Thyroid gland (tissue), 4 donors: ENCODE measurements around the gene TNRC18. TPM values are rescaled to one million over a fixed set of nuclear protein-coding genes. Genes with fewer than 3 reads are reported as not detected.

Experiments used
- DNase-seq, 2 donors: peaks; one replicate each; pipeline ENCODE4 v3.0.0-alpha.2; 2019
- H3K27ac ChIP-seq, 3 donors: fragments of 200-600 bp; sonication (generic); 1 replicate in 2 of 3; 2 replicates in 1 of 3; pipeline ENCODE4 v1.5.1; 2016 to 2019; ENCODE audit warnings: mild to moderate bottlenecking in 1 of 3, moderate library complexity in 1 of 3
- H3K27me3 ChIP-seq: fragments of 200-600 bp; sonication (generic); one replicate; pipeline ENCODE4 v1.5.1; 2019
- H3K36me3 ChIP-seq, 2 donors: fragments of 200-600 bp; sonication (generic); one replicate each; pipeline ENCODE4 v1.5.1; 2016 to 2019
- H3K4me1 ChIP-seq, 2 donors: fragments of 200-600 bp; sonication (generic); one replicate each; pipeline ENCODE4 v1.5.1; 2017 to 2019
- H3K4me3 ChIP-seq, 3 donors: fragments of 200-600 bp; sonication (generic); replicated peaks in 1 of 3; 1 replicate in 2 of 3; 2 replicates in 1 of 3; pipeline ENCODE4 v1.5.1; 2016; ENCODE audit warnings: mild to moderate bottlenecking in 1 of 3
- H3K9me3 ChIP-seq: fragments of 200-600 bp; sonication (generic); one replicate; pipeline ENCODE4 v1.5.1; 2017
- CTCF ChIP-seq, 6 experiments: fragments of 200-600 bp in 3 of 6; fragments of 450-650 bp in 3 of 6; sonication (generic) in 3 of 6; IDR thresholded peaks; one replicate each; pipeline ENCODE4 v1.5.1; 2016 to 2019; ENCODE audit warnings: antibody characterized with exemption in 6 of 6, mild to moderate bottlenecking in 2 of 6, inconsistent platforms in 1 of 6, moderate library complexity in 1 of 6
- POLR2A ChIP-seq, 2 donors: fragments of 450-650 bp; IDR thresholded peaks; one replicate each; pipeline ENCODE4 v1.6.1; 2017; ENCODE audit warnings: antibody characterized with exemption in 2 of 2, mild to moderate bottlenecking in 2 of 2, moderate library complexity in 1 of 2
- WGBS, 2 donors: methylation state at CpG; one replicate each; pipeline ENCODE4 v1.1.5; 2017; 5-methylcytosine and 5-hydroxymethylcytosine counted together
- intact Hi-C: fragments of 100-400 bp; cut with DNase I; formaldehyde crosslinking; loops from one replicate; pipeline ENCODE4 v1.15.1; 2023
- total RNA-seq, 4 donors: library from RNA; depleted of rRNA; stranded (reverse); fragments of >200 nt; gene quantifications; one replicate each; pipeline ENCODE4 v1.2.3, GENCODE V29; 2016

The TNRC18 gene
- total RNA-seq, 4 donors from 2014 or later: 47.0 to 173 (median 94.8) TPM

- Histone ChIP-seq H3K27ac (peak overlapping the region; percentile 10 to 84 (median 63)), H3K4me1 (peaks cover 29 to 35% of the 10 kb centered on the region in 2 donors), H3K27me3 (no peaks in the 10 kb centered on the region), H3K9me3 (no peaks in the 10 kb centered on the region), H3K36me3 (peaks cover 46 to 49% of the 10 kb centered on the region in 2 donors), H3K4me3 (no peak overlapping the region)
- TF ChIP-seq POLR2A (IDR thresholded peaks at IDR 0.05) (no peak), CTCF (IDR thresholded peaks at IDR 0.05) (no peak)
- WGBS, 2 donors: 73 to 84% methylated on average over 9 of the region's 9 CpGs
- intact Hi-C loops: no loop called here
- peak in 1 of 2 donors; percentile 17 for DNase-seq
These were observed 64.3 kb downstream of the TNRC18 start for GRCh38 chr7:5359344-5359743.

GRCh38 chr7:5357951-5358350, 65.7 kb downstream of the TNRC18 start:
- peak; percentile 80 to 84 for DNase-seq
- Histone ChIP-seq H3K4me3 (no peak overlapping the region), H3K4me1 (peaks cover 29 to 37% of the 10 kb centered on the region in 2 donors), H3K36me3 (peaks cover 46 to 48% of the 10 kb centered on the region in 2 donors), H3K9me3 (no peaks in the 10 kb centered on the region), H3K27ac (peak overlapping the region; percentile 61 to 84 (median 77)), H3K27me3 (no peaks in the 10 kb centered on the region)
- TF ChIP-seq POLR2A (IDR thresholded peaks at IDR 0.05): no peak
- TF ChIP-seq CTCF (IDR thresholded peaks at IDR 0.05): no peak
- 33 to 41% methylated on average over 10 of the region's 10 CpGs for WGBS, 2 donors
- intact Hi-C loops: no loop called here

- DNase-seq: no peak
- H3K27ac ChIP-seq: no peak overlapping the region
- no peak overlapping the region for H3K4me3 ChIP-seq
- no peaks in the 10 kb centered on the region for H3K9me3 ChIP-seq
- no peaks in the 10 kb centered on the region for H3K27me3 ChIP-seq
- peaks cover 29 to 37% of the 10 kb centered on the region in 2 donors for H3K4me1 ChIP-seq
- H3K36me3 ChIP-seq: peaks cover 39 to 42% of the 10 kb centered on the region in 2 donors
- intact Hi-C loops: no loop called here
- WGBS, 2 donors: 93% methylated on average over 16 of the region's 16 CpGs
- no peak for TF ChIP-seq POLR2A (IDR thresholded peaks at IDR 0.05)
- no peak for TF ChIP-seq CTCF (IDR thresholded peaks at IDR 0.05)
These were observed 66.9 kb downstream of the TNRC18 start for GRCh38 chr7:5356751-5357119.

- TF ChIP-seq CTCF (IDR thresholded peaks at IDR 0.05) (no peak), POLR2A (IDR thresholded peaks at IDR 0.05) (no peak)
- Histone ChIP-seq H3K27me3 (no peaks in the 10 kb centered on the region), H3K27ac (no peak overlapping the region), H3K4me1 (peaks cover 29 to 34% of the 10 kb centered on the region in 2 donors), H3K9me3 (no peaks in the 10 kb centered on the region), H3K36me3 (peaks cover 31 to 32% of the 10 kb centered on the region in 2 donors), H3K4me3 (no peak overlapping the region)
- WGBS, 2 donors: 63 to 80% methylated on average over 16 to 17 of the region's 17 CpGs
- DNase-seq: peak in 1 of 2 donors; percentile 47
- intact Hi-C loops: no loop called here
These were observed 69.0 kb downstream of the TNRC18 start for GRCh38 chr7:5354460-5355232.

- TF ChIP-seq CTCF (IDR thresholded peaks at IDR 0.05): no peak
- TF ChIP-seq POLR2A (IDR thresholded peaks at IDR 0.05): no peak
- intact Hi-C loops: no loop called here
These were observed 71.1 kb downstream of the TNRC18 start for GRCh38 chr7:5352440-5353010.

More at GRCh38 chr7:5352440-5353010, 71.1 kb downstream of the TNRC18 start:
- peaks cover 10 to 15% of the 10 kb centered on the region in 2 donors for H3K4me1 ChIP-seq
- H3K27ac ChIP-seq: no peak overlapping the region
- peaks cover 27 to 30% of the 10 kb centered on the region in 2 donors for H3K36me3 ChIP-seq
- DNase-seq: no peak
- H3K9me3 ChIP-seq: no peaks in the 10 kb centered on the region
- WGBS, 2 donors: 95% methylated on average over 17 to 19 of the region's 19 CpGs
- no peaks in the 10 kb centered on the region for H3K27me3 ChIP-seq
- no peak overlapping the region for H3K4me3 ChIP-seq
